Dendritic cell treated with granulocyte-macrophage colony-stimulating factor and Interleukin-4, amounts not matched to agents 40 ng/mL and 50 ng/mL, for 4 days (primary cell): ENCODE results near the gene LAPTM5.
"Not testable (repeated sequence)": the region's sequence is repeated elsewhere in the genome, so short reads cannot be mapped to it uniquely, and the experiment has no call there.

Experiments used
- H3K27ac Mint-ChIP-seq: one replicate; pipeline ENCODE4 v1.8.0; 2022; ENCODE audit warnings: mild to moderate bottlenecking, mixed read lengths
- H3K27me3 Mint-ChIP-seq: one replicate; pipeline ENCODE4 v1.8.0; 2022; ENCODE audit warnings: mild to moderate bottlenecking, mixed read lengths
- H3K36me3 Mint-ChIP-seq: one replicate; pipeline ENCODE4 v1.8.0; 2022; ENCODE audit warnings: low read depth, mixed read lengths
- H3K4me1 Mint-ChIP-seq: one replicate; pipeline ENCODE4 v1.8.0; 2022; ENCODE audit warnings: low read depth, mixed read lengths
- H3K4me3 Mint-ChIP-seq: one replicate; pipeline ENCODE4 v1.8.0; 2022; ENCODE audit warnings: mild to moderate bottlenecking, moderate library complexity, mixed read lengths
- H3K9me3 Mint-ChIP-seq: one replicate; pipeline ENCODE4 v1.8.0; 2022; ENCODE audit warnings: mixed read lengths
- intact Hi-C: fragments of 100-400 bp; cut with micrococcal nuclease; formaldehyde crosslinking; loops from one replicate; pipeline ENCODE4 v1.15.0; 2022

Gene LAPTM5

GRCh38 chr1:30790850-30791778 lies 33.5 kb upstream of the LAPTM5 start:
- intact Hi-C loops, result no loop called here
- no peaks in the 10 kb centered on the region for H3K36me3 Mint-ChIP-seq
- peaks cover 8% of the 10 kb centered on the region for H3K9me3 Mint-ChIP-seq
- H3K4me3 Mint-ChIP-seq, result no peak overlapping the region
- H3K27me3 Mint-ChIP-seq, result peaks cover 54% of the 10 kb centered on the region
- peaks cover 18% of the 10 kb centered on the region for H3K4me1 Mint-ChIP-seq
- peak overlapping the region; percentile 50 for H3K27ac Mint-ChIP-seq

- Mint-ChIP-seq H3K27me3 (peaks cover 53% of the 10 kb centered on the region), H3K4me1 (peaks cover 27% of the 10 kb centered on the region)
- H3K4me3 Mint-ChIP-seq, H3K9me3 Mint-ChIP-seq, intact Hi-C loops, H3K27ac Mint-ChIP-seq, H3K36me3 Mint-ChIP-seq: not testable (repeated sequence)
Observed at GRCh38 chr1:30790256-30790525, 32.6 kb upstream of the LAPTM5 start.

- Mint-ChIP-seq H3K27ac (peak overlapping the region; percentile 44), H3K4me3 (no peak overlapping the region), H3K9me3 (peaks cover 8% of the 10 kb centered on the region), H3K27me3 (peaks cover 53% of the 10 kb centered on the region), H3K4me1 (peaks cover 30% of the 10 kb centered on the region), H3K36me3 (no peaks in the 10 kb centered on the region)
- intact Hi-C loops, result no loop called here
Observed at GRCh38 chr1:30789388-30790255, 32.0 kb upstream of the LAPTM5 start.

DNA sequence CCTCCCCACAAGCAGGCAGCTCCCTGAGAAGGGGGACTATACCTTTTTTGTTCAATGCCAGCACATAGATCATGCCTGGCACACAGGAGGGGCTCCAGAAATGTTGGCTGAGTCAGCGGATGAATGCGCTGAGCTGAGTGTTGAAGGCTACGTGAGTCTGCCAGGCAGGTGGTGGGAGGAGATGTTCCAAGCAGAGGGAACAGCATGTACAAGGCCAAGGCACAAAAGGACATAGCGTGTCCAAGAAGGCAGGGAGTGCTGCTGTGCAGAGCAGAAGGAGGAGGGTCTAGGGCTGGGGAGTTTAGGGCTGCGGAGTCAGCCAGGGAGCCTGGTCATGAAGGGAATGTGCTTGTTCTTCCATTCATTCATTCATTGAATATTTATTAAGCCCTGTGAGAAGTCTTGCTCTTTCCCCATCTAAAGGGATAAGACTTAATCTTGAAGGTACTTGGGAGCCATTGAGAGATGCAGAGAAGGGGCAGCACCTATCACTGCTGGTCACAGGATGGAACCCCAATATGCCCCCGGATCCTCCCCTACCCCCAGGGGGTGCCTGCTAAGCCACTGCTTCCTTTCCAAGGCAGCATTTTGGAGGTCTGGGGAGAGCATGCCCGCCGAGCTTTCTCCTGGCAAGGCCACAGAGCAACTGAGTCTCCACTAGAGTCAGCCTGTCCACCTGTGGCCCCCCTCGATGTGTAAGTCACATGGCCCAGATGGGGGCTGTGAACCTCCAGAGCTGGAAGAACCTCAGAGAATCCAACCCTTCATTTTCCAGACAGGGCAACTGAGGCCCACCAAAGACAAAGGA lies 31.2 kb upstream of the LAPTM5 start:
- H3K4me3 Mint-ChIP-seq, result no peak overlapping the region
- no peaks in the 10 kb centered on the region for H3K36me3 Mint-ChIP-seq
- intact Hi-C loops, result no loop called here
- peaks cover 8% of the 10 kb centered on the region for H3K9me3 Mint-ChIP-seq
- H3K27me3 Mint-ChIP-seq, result peaks cover 51% of the 10 kb centered on the region
- peaks cover 38% of the 10 kb centered on the region for H3K4me1 Mint-ChIP-seq
- peak overlapping the region; percentile 44 for H3K27ac Mint-ChIP-seq

DNA sequence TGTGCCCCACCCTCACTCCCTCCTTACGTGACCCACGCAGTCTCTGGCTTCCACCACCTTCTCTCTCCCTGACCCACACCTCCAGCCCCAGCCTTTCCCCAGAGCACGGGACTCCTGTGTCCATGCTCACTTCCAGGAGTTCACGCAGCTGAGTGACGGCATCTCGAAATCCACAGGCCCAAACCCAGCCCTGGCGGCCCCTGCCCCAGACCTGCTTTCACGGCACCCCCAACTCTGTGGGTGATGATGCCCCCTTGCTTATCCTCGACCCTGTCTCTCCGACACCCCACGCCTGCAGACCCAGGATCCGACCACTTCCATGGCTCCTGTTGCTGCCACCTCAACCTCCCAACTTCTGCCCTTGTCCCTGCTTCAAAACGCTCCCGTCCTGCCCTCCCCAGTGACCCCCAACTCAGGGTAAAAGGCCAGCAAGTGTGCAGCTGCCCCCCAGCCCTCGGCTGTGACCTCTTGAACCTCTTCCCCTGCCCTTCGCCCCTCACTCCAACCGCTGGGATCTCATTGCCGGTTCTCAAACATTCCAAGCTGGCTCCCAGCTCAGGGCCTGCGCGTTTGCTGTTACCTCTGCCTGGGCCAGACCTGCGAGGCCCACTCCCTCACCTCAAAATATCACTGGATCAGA lies 30.4 kb upstream of the LAPTM5 start:
- H3K9me3 Mint-ChIP-seq, result peaks cover 8% of the 10 kb centered on the region
- peak overlapping the region; percentile 10 for H3K27ac Mint-ChIP-seq
- H3K4me3 Mint-ChIP-seq, result no peak overlapping the region
- peaks cover 47% of the 10 kb centered on the region for H3K27me3 Mint-ChIP-seq
- peaks cover 46% of the 10 kb centered on the region for H3K4me1 Mint-ChIP-seq
- H3K36me3 Mint-ChIP-seq, result no peaks in the 10 kb centered on the region
- intact Hi-C loops, result no loop called here

DNA sequence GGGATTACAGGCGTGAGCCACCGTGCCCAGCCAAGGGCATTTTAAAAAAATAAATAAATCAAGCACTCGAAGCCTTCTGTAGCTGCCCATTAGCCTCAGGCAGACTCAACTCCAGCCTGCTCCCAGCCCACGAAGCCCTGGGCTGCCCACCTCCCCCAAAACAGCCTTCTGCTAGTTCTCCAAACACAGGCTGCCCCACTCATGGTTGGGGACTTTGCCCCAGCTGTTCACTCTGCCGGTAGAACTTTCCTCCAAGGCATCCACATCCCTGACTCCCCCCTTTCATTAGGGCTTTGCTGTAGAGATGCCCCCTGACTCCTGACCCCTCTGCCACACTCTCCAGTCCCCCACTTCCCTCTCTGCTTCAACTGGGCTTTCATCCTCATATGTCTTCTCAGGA lies 29.7 kb upstream of the LAPTM5 start:
- Mint-ChIP-seq H3K36me3 (no peaks in the 10 kb centered on the region), H3K4me3 (no peak overlapping the region), H3K9me3 (peaks cover 8% of the 10 kb centered on the region), H3K4me1 (peaks cover 54% of the 10 kb centered on the region), H3K27me3 (peaks cover 45% of the 10 kb centered on the region), H3K27ac (no peak overlapping the region)
- intact Hi-C loops, result no loop called here

DNA sequence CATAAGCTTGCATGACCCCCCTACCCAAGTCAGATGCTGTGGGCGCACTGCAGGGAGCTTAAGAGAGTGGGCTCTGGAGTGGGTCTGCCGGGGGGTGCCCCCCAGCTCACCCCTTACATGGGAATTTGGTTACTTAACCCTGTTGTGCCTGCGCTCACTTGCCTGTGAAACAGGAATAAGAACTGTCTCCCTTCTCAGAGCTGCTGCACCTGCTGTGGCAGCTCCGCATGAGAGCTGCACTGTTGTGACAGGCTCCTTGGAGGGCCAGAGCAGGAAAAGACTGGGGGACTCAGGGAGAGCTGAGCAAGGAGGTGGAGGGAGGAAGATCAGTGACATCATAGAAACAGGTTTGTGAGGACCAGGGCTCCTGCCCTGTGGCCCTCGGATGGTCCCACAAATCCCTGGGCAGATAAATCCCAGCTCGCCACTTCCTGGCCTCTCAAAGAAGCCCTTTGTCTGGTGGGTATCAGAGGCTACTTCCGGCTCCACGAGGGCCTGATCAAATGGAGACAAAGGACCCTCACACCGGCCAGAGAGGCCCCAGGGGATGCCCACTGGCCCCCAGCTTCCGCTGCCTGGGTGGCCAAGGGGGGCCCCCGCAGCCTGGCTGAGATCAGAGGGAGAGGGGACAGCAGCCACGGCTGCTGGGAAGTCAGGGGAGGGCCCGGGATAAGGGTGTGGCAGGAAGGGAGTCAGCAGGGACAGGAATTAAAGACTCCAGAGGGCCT lies 28.9 kb upstream of the LAPTM5 start:
- no peaks in the 10 kb centered on the region for H3K36me3 Mint-ChIP-seq
- peaks cover 5% of the 10 kb centered on the region for H3K9me3 Mint-ChIP-seq
- intact Hi-C loops, result no loop called here
- H3K27me3 Mint-ChIP-seq, result peaks cover 44% of the 10 kb centered on the region
- peaks cover 54% of the 10 kb centered on the region for H3K4me1 Mint-ChIP-seq
- H3K4me3 Mint-ChIP-seq, result no peak overlapping the region
- peak overlapping the region; percentile 42 for H3K27ac Mint-ChIP-seq

DNA sequence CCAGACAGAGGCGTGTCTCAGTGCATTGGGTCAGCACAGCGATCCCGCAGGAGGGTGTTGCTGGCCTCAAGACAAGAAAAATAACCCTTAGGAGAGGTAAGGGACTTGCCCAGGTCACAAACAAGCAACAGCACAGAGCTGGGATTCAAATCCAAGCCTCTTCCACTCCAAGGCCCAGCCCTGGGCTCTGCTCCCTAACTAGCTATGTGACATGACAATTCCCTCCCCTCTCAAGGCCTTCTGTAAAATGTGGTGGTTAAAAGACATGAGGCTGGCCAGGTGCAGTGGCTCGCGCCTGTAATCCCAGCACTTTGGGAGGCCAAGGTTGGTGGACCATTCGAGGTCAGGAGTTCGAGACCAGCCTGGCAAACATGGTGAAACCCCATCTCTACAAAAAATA lies 28.1 kb upstream of the LAPTM5 start:
- H3K4me1 Mint-ChIP-seq, result peaks cover 54% of the 10 kb centered on the region
- H3K27ac Mint-ChIP-seq, result peak overlapping the region; percentile 42
- H3K36me3 Mint-ChIP-seq, result no peaks in the 10 kb centered on the region
- H3K27me3 Mint-ChIP-seq, result peaks cover 38% of the 10 kb centered on the region
- intact Hi-C loops, result no loop called here
- H3K9me3 Mint-ChIP-seq, result no peaks in the 10 kb centered on the region
- no peak overlapping the region for H3K4me3 Mint-ChIP-seq

DNA sequence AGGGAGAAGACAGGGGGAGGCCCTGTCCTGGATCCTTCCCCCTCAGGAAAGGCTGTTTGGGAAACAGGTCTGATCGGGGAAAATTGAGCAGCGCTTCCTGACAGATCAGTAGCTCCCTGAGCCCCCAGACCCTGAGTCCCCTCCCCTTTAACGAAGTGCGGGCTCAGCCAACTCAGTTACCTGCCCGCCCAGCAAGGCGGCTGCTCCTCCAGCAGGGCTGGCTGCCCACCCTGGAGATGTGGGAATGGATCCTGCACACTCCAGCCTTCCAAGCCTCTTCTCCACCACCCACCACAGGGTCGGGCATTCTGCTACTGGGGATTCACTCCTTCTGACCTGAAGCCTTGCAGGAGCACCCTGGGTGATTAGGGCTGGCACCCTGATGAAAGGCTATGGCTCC lies 27.6 kb upstream of the LAPTM5 start:
- Mint-ChIP-seq H3K27ac (peak overlapping the region; percentile 42), H3K4me1 (peaks cover 59% of the 10 kb centered on the region), H3K27me3 (peaks cover 38% of the 10 kb centered on the region), H3K36me3 (no peaks in the 10 kb centered on the region), H3K9me3 (no peaks in the 10 kb centered on the region), H3K4me3 (no peak overlapping the region)
- intact Hi-C loops, result no loop called here

GRCh38 chr1:30783256-30783915 lies 25.8 kb upstream of the LAPTM5 start:
- no peaks in the 10 kb centered on the region for H3K36me3 Mint-ChIP-seq
- no peak overlapping the region for H3K4me3 Mint-ChIP-seq
- H3K4me1 Mint-ChIP-seq, result peaks cover 71% of the 10 kb centered on the region
- H3K9me3 Mint-ChIP-seq, result no peaks in the 10 kb centered on the region
- peak overlapping the region; percentile 56 for H3K27ac Mint-ChIP-seq
- intact Hi-C loops, result loop anchor here (5.0 kb wide), 1 partner anchor 144 kb away; no protein-coding TSS in a partner anchor
- H3K27me3 Mint-ChIP-seq, result peaks cover 24% of the 10 kb centered on the region

DNA sequence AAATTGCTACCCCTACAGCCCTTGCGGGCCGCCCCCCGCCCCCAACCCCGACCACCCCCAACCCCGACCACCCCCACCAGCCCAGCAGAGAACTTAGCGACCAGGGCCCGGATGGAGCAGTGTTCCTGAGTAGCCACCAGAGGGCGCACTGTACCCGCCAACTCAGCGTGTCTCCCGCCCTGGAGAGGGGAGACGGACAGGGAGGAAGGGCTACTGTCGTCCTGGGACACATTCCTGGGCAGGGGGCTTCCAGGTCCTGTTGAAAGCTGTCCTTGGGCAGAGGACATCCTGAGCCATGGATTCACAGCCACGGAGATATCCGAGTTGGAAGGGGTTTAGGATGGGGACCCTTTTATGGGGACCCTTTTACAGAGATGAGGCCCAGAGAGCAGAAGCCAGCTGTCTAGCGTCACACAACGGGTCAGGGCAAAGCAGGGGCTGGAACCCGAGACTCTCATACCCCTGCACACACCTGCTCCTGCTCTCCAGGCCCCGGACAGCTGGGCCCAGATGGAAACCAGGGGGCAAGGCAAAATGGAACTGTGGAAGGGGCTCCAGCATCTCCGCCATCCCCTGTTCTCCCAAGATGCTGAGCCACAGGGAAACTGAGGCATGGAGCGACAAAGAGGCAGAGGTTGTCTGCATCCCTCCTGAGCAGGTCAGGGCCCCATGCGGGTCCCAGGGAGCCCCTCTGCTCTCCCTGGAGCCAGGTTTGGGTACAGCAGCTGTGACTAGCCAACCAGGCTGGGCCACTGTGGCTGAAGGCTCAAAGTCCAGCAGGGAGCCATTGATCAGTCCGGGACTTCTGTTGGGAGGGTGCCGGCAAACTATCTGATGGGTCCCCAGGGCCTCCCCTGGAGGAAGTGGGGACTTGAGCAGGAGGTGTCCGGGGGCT lies 25.0 kb upstream of the LAPTM5 start:
- H3K27me3 Mint-ChIP-seq, result peaks cover 20% of the 10 kb centered on the region
- peak overlapping the region; percentile 58 for H3K27ac Mint-ChIP-seq
- intact Hi-C loops, result loop anchor here (1.0 to 5.0 kb wide), 2 partner anchors 129 to 145 kb away; no protein-coding TSS in a partner anchor
- no peaks in the 10 kb centered on the region for H3K9me3 Mint-ChIP-seq
- no peaks in the 10 kb centered on the region for H3K36me3 Mint-ChIP-seq
- H3K4me1 Mint-ChIP-seq, result peaks cover 71% of the 10 kb centered on the region
- H3K4me3 Mint-ChIP-seq, result peak overlapping the region; percentile 26

DNA sequence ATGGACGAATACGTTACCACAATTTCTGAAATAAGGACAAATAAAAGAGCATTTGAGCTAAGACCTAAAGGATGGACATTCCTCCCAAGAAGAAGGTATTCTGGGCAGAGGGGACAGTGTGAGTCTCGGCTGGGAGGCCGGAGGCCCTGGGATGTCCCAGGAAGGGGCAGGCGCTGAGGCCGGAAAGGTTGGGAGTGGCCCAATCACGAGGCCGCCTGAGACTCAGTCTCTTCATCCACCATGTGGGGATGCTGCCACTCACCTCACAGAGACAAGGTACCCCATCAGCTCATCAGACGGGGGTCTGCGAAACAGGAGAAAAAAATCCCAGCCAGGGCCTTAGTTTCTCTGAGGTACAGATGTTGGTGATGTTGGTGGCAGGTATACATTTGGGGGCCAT lies 24.3 kb upstream of the LAPTM5 start:
- Mint-ChIP-seq H3K4me3 (no peak overlapping the region), H3K27me3 (peaks cover 16% of the 10 kb centered on the region), H3K4me1 (peaks cover 71% of the 10 kb centered on the region), H3K36me3 (no peaks in the 10 kb centered on the region), H3K9me3 (no peaks in the 10 kb centered on the region), H3K27ac (no peak overlapping the region)
- intact Hi-C loops, result loop anchor here (1.0 to 5.0 kb wide), 2 partner anchors 129 to 145 kb away; no protein-coding TSS in a partner anchor
